Keratinocyte (primary cell): ENCODE measurements around the gene SYPL2. TPM values are rescaled to one million over a fixed set of nuclear protein-coding genes. Genes with fewer than 3 reads are reported as not detected.

Source experiments
- DNase-seq: peaks from one replicate; pipeline ENCODE4 v3.0.0-alpha.2; 2011; ENCODE audit warnings: low read depth, missing footprints, low spot score
- FAIRE-seq: peaks from 2 replicates; lab custom pipeline; 2011; peaks lifted over from hg19 to GRCh38; lab: Jason Lieb, UNC
- H2AFZ ChIP-seq: 2 replicates; pipeline ENCODE4 v1.6.0; 2012; ENCODE audit warnings: low read length, control low read depth, inconsistent platforms; ENCODE audit not compliant: control insufficient read depth
- H3K27ac ChIP-seq: 2 replicates; pipeline ENCODE4 v1.5.1; 2011; ENCODE audit warnings: low read length; ENCODE audit not compliant: control insufficient read depth, insufficient read depth
- H3K27me3 ChIP-seq: 3 replicates; pipeline ENCODE4 v1.6.0; 2011; ENCODE audit warnings: low read length; ENCODE audit not compliant: control insufficient read depth, insufficient read depth; ENCODE audit errors: extremely low read depth
- H3K36me3 ChIP-seq, 2 experiments: 2 replicates in 1 of 2; 3 replicates in 1 of 2; pipeline ENCODE4 v1.5.1; 2011; ENCODE audit warnings: low read length in 2 of 2, mild to moderate bottlenecking in 1 of 2; ENCODE audit not compliant: control insufficient read depth in 2 of 2, insufficient read depth in 2 of 2; ENCODE audit errors: extremely low read depth in 1 of 2
- H3K4me1 ChIP-seq: 3 replicates; pipeline ENCODE4 v1.5.1; 2011; ENCODE audit warnings: low read length; ENCODE audit not compliant: control insufficient read depth, insufficient read depth; ENCODE audit errors: extremely low read depth
- H3K4me2 ChIP-seq: 3 replicates; pipeline ENCODE4 v1.6.0; 2011; ENCODE audit warnings: low read depth, low read length; ENCODE audit not compliant: control insufficient read depth, insufficient read depth; ENCODE audit errors: extremely low read depth
- H3K4me3 ChIP-seq, 3 experiments: fragments of 200-600 bp in 1 of 3; sonication (generic) in 1 of 3; 2 replicates in 2 of 3; 3 replicates in 1 of 3; pipeline ENCODE4 v1.5.1; 2011 to 2016; ENCODE audit warnings: low read length in 3 of 3, mild to moderate bottlenecking in 3 of 3, control low read depth in 2 of 3, inconsistent platforms in 1 of 3, low read depth in 1 of 3, mixed read lengths in 1 of 3, mixed run types in 1 of 3, moderate library complexity in 1 of 3; ENCODE audit not compliant: control insufficient read depth in 2 of 3, insufficient read depth in 2 of 3; ENCODE audit errors: extremely low read depth in 1 of 3
- H3K79me2 ChIP-seq: 2 replicates; pipeline ENCODE4 v1.6.0; 2012; ENCODE audit warnings: low read length; ENCODE audit not compliant: control insufficient read depth, insufficient read depth
- H3K9ac ChIP-seq: 3 replicates; pipeline ENCODE4 v1.6.0; 2011; ENCODE audit warnings: low read length; ENCODE audit not compliant: control insufficient read depth, insufficient read depth; ENCODE audit errors: extremely low read depth
- H3K9me1 ChIP-seq: 3 replicates; pipeline ENCODE4 v1.6.0; 2011; ENCODE audit warnings: low read length; ENCODE audit not compliant: control insufficient read depth, insufficient read depth; ENCODE audit errors: extremely low read depth
- H3K9me3 ChIP-seq: 2 replicates; pipeline ENCODE4 v1.5.1; 2012; ENCODE audit warnings: low read depth, low read length; ENCODE audit not compliant: control insufficient read depth
- H4K20me1 ChIP-seq: 3 replicates; pipeline ENCODE4 v1.6.0; 2011; ENCODE audit warnings: low read length; ENCODE audit not compliant: control insufficient read depth, insufficient read depth; ENCODE audit errors: extremely low read depth
- CTCF ChIP-seq, 3 experiments: IDR thresholded peaks in 1 of 3; conservative IDR thresholded peaks in 1 of 3; optimal IDR thresholded peaks in 1 of 3; 2 replicates in 2 of 3; 3 replicates in 1 of 3; pipeline versions ENCODE3 to v1.5.1; 2011; ENCODE audit warnings: low read length in 3 of 3, mild to moderate bottlenecking in 3 of 3, moderate library complexity in 2 of 3, control low read depth in 1 of 3, inconsistent platforms in 1 of 3; ENCODE audit not compliant: insufficient read depth in 2 of 3; ENCODE audit errors: extremely low read depth in 1 of 3
- EZH2 ChIP-seq: IDR thresholded peaks from one replicate; pipeline ENCODE4 v1.6.1; 2012; ENCODE audit warnings: inconsistent platforms, mild to moderate bottlenecking, low read length, moderate library complexity
- dilution Hi-C: fragments of 300-500 bp; cut with MboI; formaldehyde crosslinking; loops from one replicate; pipeline ENCODE4 v1.7.0; 2020; ENCODE audit warnings: low sequenced_read_pairs; ENCODE audit not compliant: extremely low pct_ligation_motif_present
- polyA plus RNA-seq, 5 experiments: library from polyadenylated mRNA; depleted of rRNA in 3 of 5; stranded (reverse) in 3 of 5; stranded (forward) in 1 of 5; unstranded in 1 of 5; fragments of >200 nt; gene quantifications; 1 replicate in 1 of 5; 2 replicates in 3 of 5; 3 replicates in 1 of 5; pipeline versions ENCODE4 v1.2.1 to v1.2.3, GENCODE V29; 2011 to 2012; ENCODE audit warnings: missing spikeins in 2 of 5, low read depth in 1 of 5, low replicate concordance in 1 of 5

Gene SYPL2
- polyA plus RNA-seq, 1 donor (not counting 4 experiments of a cell fraction or from before 2014, with no cell fraction given) = not detected

- Histone ChIP-seq H3K9me3 (no peaks in the 10 kb centered on the region), H3K79me2 (peaks cover 5% of the 10 kb centered on the region), H3K4me1 (peaks cover 11% of the 10 kb centered on the region), H3K36me3 (peaks cover 0 to 6% of the 10 kb centered on the region in 2 experiments), H2AFZ (no peak overlapping the region), H3K9ac (no peak overlapping the region), H3K27me3 (peaks cover 23% of the 10 kb centered on the region), H3K9me1 (peaks cover 4% of the 10 kb centered on the region), H3K27ac (no peak overlapping the region), H3K4me3 (no peak overlapping the region), H3K4me2 (no peak overlapping the region), H4K20me1 (no peaks in the 10 kb centered on the region)
- TF ChIP-seq EZH2 (no peak), CTCF (optimal IDR thresholded peaks at IDR 0.05 in 1 of 3, IDR thresholded peaks at IDR 0.05 in 1 of 3, conservative IDR thresholded peaks at IDR 0.05 in 1 of 3; ENCODE audit: extremely low read depth in 1 of 3, insufficient read depth in 2 of 3, low read length in 3 of 3) (no peak)
- FAIRE-seq (no peak), DNase-seq (no peak)
- dilution Hi-C loops = no loop called here
These were observed 15.9 kb downstream of the SYPL2 start for GRCh38 chr1:109482242-109482641.

GRCh38 chr1:109482791-109483671 is 16.7 kb downstream of the SYPL2 start:
- no peak overlapping the region for H3K9ac ChIP-seq
- peaks cover 5% of the 10 kb centered on the region for H3K79me2 ChIP-seq
- no peaks in the 10 kb centered on the region for H4K20me1 ChIP-seq
- no peak overlapping the region for H3K27ac ChIP-seq
- no peaks in the 10 kb centered on the region for H3K9me3 ChIP-seq
- DNase-seq (no peak), FAIRE-seq (no peak)
- peaks cover 4% of the 10 kb centered on the region for H3K9me1 ChIP-seq
- H3K4me2 ChIP-seq = peak overlapping the region; percentile 71
- peak overlapping the region; percentile 31 for H2AFZ ChIP-seq
- peaks cover 3 to 6% of the 10 kb centered on the region in 2 experiments for H3K36me3 ChIP-seq
- peak overlapping the region; percentile 33 to 51 (median 39) for H3K4me3 ChIP-seq
- TF ChIP-seq EZH2 (no peak), CTCF (optimal IDR thresholded peaks at IDR 0.05 in 1 of 3, IDR thresholded peaks at IDR 0.05 in 1 of 3, conservative IDR thresholded peaks at IDR 0.05 in 1 of 3; ENCODE audit: extremely low read depth in 1 of 3, insufficient read depth in 2 of 3, low read length in 3 of 3) (peak in 1 of 3 experiments; percentile 8)
- H3K27me3 ChIP-seq = peaks cover 23% of the 10 kb centered on the region
- dilution Hi-C loops = no loop called here
- peaks cover 11% of the 10 kb centered on the region for H3K4me1 ChIP-seq
